Stomach (tissue), 4 donors: Measurements from ENCODE around the gene ABLIM3.

Experiments used
- EP300 ChIP-seq: sonication (generic); formaldehyde crosslinking; IDR thresholded peaks from one replicate; pipeline ENCODE4 v1.6.1; 2017; ENCODE audit warnings: antibody characterized with exemption
- POLR2A ChIP-seq, 4 donors: fragments of 450-650 bp; IDR thresholded peaks; one replicate each; pipeline ENCODE4 v1.6.1; 2016; ENCODE audit warnings: antibody characterized with exemption in 4 of 4, control low read depth in 2 of 4, mild to moderate bottlenecking in 1 of 4, moderate library complexity in 1 of 4
- POLR2AphosphoS5 ChIP-seq, 3 donors: sonication (generic); formaldehyde crosslinking; IDR thresholded peaks; one replicate each; pipeline ENCODE4 v1.6.1; 2016; ENCODE audit warnings: antibody characterized with exemption in 3 of 3
- TF ChIP-seq, protein P1 (sequence below), 7 experiments: fragments of 450-650 bp in 4 of 7; fragments of 200-600 bp in 3 of 7; sonication (generic) in 3 of 7; IDR thresholded peaks; one replicate each; pipeline ENCODE4 v1.5.1; 2016 to 2019; ENCODE audit warnings: antibody characterized with exemption in 7 of 7, control low read depth in 2 of 7, mild to moderate bottlenecking in 1 of 7

DNA sequence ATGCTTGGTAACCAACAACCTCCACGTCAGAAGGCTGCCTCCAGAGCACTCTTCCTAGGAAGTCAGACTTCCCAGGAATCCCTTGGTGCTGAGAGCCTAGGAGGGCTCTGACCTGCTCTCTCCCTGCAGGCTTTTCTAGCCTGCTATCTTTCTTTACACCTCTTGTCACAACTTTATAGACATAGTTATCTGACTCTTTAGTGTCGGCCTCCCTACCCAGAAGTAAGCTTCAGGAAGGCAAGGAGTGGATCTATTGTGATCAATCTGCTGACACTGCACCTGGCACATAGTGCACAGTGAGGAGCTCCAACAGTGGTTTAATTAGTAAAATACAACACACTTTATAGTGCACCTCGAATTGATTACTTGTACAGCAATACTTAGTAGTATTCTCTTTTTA lies 132.7 kb downstream of the ABLIM3 start:
- TF ChIP-seq, protein P1, sequence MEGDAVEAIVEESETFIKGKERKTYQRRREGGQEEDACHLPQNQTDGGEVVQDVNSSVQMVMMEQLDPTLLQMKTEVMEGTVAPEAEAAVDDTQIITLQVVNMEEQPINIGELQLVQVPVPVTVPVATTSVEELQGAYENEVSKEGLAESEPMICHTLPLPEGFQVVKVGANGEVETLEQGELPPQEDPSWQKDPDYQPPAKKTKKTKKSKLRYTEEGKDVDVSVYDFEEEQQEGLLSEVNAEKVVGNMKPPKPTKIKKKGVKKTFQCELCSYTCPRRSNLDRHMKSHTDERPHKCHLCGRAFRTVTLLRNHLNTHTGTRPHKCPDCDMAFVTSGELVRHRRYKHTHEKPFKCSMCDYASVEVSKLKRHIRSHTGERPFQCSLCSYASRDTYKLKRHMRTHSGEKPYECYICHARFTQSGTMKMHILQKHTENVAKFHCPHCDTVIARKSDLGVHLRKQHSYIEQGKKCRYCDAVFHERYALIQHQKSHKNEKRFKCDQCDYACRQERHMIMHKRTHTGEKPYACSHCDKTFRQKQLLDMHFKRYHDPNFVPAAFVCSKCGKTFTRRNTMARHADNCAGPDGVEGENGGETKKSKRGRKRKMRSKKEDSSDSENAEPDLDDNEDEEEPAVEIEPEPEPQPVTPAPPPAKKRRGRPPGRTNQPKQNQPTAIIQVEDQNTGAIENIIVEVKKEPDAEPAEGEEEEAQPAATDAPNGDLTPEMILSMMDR (IDR thresholded peaks at IDR 0.05): no peak
- TF ChIP-seq EP300 (no peak), POLR2A (IDR thresholded peaks at IDR 0.05) (no peak), POLR2AphosphoS5 (IDR thresholded peaks at IDR 0.05) (no peak)
